Upper lobe of left lung (tissue), 4 donors: Measurements from ENCODE around the gene UGT3A1.

Source experiments
- CTCF ChIP-seq, 6 experiments: fragments of 450-650 bp in 4 of 6; fragments of 200-600 bp in 2 of 6; sonication (generic) in 2 of 6; IDR thresholded peaks; one replicate each; pipeline ENCODE4 v1.5.1; 2016 to 2019; ENCODE audit warnings: antibody characterized with exemption in 6 of 6
- POLR2A ChIP-seq, 4 donors: fragments of 450-650 bp; IDR thresholded peaks; one replicate each; pipeline ENCODE4 v1.5.1; 2016 to 2017; ENCODE audit warnings: antibody characterized with exemption in 4 of 4, mild to moderate bottlenecking in 2 of 4

- TF ChIP-seq CTCF (IDR thresholded peaks at IDR 0.05) (no peak), POLR2A (IDR thresholded peaks at IDR 0.05) (no peak)
Measured at GRCh38 chr5:35974570-35974969, 16.6 kb downstream of the UGT3A1 start.
